GM21723 (cell line): ENCODE measurements around the gene CHST2.
A peak's percentile ranks its signal among the peaks of the same experiment; 100 is the strongest.

Source experiments
- ATAC-seq: cut with Tn5 transposase; IDR thresholded peaks from one replicate; pipeline ENCODE4 v1.9.1; 2021; ENCODE audit warnings: mild to moderate bottlenecking, moderate library complexity; ENCODE audit not compliant: unreplicated experiment

The CHST2 gene

GRCh38 chr3:143098032-143098764, 21.4 kb upstream of the CHST2 start:
- ATAC-seq = no peak

- no peak for ATAC-seq
These were observed 20.4 kb upstream of the CHST2 start for GRCh38 chr3:143099210-143099609.

- no peak for ATAC-seq
These were observed 19.9 kb upstream of the CHST2 start for GRCh38 chr3:143099690-143100089.

DNA sequence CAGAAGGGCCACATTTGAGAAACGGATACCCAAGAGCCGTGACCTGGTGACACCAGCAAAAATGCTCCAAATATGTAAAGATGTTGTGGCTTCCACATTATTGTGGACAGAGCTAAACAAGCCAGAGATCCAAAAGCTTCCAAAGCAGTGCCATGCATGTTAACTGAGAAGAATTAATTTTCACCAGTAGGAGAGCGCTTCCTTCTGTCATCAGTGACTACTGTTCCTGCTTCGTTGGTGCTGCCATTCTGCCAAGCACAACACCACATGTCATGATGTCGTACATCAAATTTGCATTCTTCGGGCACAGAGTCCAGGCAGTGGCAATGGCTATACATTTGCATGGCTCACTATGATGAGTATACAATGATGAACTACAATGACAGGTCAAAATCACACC, 19.1 kb upstream of the CHST2 start:
- ATAC-seq = no peak

GRCh38 chr3:143101792-143102381, 17.7 kb upstream of the CHST2 start:
- ATAC-seq = no peak

- ATAC-seq = no peak
These were observed 15.9 kb upstream of the CHST2 start for GRCh38 chr3:143103652-143104051.

GRCh38 chr3:143105170-143105569, 14.4 kb upstream of the CHST2 start:
- ATAC-seq = no peak

DNA sequence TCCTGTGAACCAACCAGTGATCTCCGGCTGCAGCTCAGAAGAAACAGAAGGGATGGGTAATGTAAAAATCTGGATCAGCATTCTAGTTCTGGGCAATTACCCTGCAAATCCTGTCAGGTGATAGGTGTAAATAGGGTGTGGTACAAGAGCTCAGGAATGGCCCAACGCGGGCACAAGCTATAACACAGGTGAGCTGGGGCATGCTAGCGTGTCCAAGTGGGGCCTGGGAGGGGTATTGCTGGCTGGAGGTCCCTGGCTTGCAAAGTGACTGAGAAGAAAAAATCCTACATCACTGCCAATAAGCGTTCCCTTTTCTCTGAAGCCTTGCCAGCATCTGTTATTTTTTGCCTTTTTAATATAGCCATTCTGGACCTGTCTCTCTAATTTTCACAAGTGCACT, 9.7 kb upstream of the CHST2 start:
- no peak for ATAC-seq

DNA sequence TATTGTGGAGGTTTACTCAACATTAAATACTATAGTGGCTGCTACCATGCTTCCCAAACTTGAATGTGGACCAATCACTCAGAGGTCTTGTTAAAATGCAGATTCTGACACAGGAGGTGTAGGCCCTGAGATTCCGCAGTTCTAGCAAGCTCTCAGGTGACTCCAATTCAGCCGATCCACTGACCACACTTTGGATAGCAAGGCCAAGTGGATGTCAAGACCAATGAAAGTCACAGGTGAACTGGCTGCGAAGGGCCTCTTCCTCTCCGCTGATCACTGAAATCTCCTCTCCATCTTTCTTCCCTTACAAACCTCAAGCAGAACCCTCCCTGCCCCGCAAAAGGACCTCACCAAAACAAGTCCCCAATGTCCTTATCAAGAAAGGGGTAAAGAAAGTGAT, 9.2 kb upstream of the CHST2 start:
- ATAC-seq = no peak

GRCh38 chr3:143118630-143119008, 952 bp upstream of the CHST2 start:
- ATAC-seq = no peak

- peak; percentile 9 for ATAC-seq
These were observed 574 bp downstream of the CHST2 start for GRCh38 chr3:143119974-143120715.

- peak; percentile 37 for ATAC-seq
These were observed 1.2 kb downstream of the CHST2 start for GRCh38 chr3:143120716-143121240.

DNA sequence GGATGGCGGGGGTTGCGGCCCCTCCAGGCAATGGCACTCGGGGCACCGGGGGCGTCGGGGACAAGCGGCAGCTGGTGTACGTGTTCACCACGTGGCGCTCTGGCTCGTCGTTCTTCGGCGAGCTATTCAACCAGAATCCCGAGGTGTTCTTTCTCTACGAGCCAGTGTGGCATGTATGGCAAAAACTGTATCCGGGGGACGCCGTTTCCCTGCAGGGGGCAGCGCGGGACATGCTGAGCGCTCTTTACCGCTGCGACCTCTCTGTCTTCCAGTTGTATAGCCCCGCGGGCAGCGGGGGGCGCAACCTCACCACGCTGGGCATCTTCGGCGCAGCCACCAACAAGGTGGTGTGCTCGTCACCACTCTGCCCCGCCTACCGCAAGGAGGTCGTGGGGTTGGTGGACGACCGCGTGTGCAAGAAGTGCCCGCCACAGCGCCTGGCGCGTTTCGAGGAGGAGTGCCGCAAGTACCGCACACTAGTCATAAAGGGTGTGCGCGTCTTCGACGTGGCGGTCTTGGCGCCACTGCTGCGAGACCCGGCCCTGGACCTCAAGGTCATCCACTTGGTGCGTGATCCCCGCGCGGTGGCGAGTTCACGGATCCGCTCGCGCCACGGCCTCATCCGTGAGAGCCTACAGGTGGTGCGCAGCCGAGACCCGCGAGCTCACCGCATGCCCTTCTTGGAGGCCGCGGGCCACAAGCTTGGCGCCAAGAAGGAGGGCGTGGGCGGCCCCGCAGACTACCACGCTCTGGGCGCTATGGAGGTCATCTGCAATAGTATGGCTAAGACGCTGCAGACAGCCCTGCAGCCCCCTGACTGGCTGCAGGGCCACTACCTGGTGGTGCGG, 1.9 kb downstream of the CHST2 start:
- peak; percentile 25 for ATAC-seq

DNA sequence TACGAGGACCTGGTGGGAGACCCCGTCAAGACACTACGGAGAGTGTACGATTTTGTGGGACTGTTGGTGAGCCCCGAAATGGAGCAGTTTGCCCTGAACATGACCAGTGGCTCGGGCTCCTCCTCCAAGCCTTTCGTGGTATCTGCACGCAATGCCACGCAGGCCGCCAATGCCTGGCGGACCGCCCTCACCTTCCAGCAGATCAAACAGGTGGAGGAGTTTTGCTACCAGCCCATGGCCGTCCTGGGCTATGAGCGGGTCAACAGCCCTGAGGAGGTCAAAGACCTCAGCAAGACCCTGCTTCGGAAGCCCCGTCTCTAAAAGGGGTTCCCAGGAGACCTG, 2.5 kb downstream of the CHST2 start:
- ATAC-seq = no peak

GRCh38 chr3:143122608-143123352, 3.2 kb downstream of the CHST2 start:
- ATAC-seq = no peak

DNA sequence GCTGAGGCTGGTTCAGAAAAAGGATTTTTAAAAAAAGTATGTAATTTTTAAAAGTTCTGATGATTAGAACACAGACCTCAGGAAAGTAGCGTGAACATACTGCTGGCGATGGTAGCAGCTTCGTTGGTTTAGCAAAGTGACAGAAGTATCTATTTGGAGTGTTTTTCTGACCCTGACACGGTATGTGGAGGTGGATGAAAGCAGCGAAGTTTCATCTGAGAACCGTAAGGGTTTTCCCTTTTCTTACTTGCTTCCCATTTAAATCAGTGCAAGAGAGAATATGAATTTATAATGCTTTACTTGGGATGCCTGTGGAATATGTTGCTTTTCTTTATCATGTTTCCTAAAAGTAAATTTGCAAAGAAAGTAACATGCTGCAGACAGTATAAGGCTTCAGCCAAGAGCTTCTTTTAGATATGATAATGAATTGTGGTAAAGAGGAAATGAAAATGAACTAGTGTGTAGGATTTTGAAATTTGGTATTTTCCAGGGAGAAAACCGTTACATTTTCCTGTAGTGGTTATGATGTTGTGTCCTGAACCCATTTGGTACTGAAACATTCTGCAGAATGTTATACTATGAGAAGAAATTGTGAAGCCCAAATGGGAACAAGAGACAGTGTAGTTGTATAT, 3.9 kb downstream of the CHST2 start:
- peak; percentile 22 for ATAC-seq

GRCh38 chr3:143124601-143125520, 5.3 kb downstream of the CHST2 start:
- ATAC-seq = no peak

DNA sequence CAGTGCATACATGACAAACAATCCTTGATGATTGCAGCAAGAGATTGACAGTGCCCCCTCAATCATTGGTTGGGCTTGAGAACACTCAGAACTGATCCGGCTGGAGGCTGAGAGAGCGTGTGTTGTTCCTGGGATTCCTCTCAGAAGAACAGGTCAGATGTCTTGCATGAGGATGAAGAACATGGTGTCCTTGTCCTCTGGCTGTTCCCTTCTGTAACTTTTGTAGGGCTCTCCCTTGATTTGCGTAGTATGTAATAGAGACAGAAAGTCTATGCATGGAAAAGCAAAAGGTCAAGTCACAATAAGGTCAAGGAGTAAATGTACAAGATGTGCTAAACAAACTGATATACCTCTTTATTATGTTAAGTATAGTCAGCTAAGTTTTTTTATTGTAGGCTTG, 8.2 kb downstream of the CHST2 start:
- no peak for ATAC-seq
